BJ (cell line): ENCODE results near the gene CLDN5. TPM values are rescaled to one million over a fixed set of nuclear protein-coding genes. Genes with fewer than 3 reads are reported as not detected.

Source experiments
- CTCF ChIA-PET: fragments of 350-600 bp; formaldehyde crosslinking; extraction: SDS; loops from one replicate; lab custom pipeline; 2021; ENCODE audit warnings: antibody characterized with exemption, inconsistent platforms; lab: Yijun Ruan, JAX
- POLR2A ChIA-PET: fragments of 300-600 bp; sonication (Branson Sonifier 250); formaldehyde crosslinking; extraction: SDS; loops from one replicate; lab custom pipeline; 2021; ENCODE audit warnings: antibody characterized with exemption; lab: Charles Lee
- DNase-seq: peaks from one replicate; pipeline ENCODE4 v3.0.0-alpha.2; 2011; ENCODE audit warnings: low read depth
- H3K27me3 ChIP-seq: 2 replicates; pipeline ENCODE4 v1.6.0; 2011; ENCODE audit warnings: low read length; ENCODE audit not compliant: control insufficient read depth, insufficient read depth
- H3K36me3 ChIP-seq: 2 replicates; pipeline ENCODE4 v1.5.1; 2011; ENCODE audit warnings: low read length; ENCODE audit not compliant: control insufficient read depth, insufficient read depth
- H3K4me3 ChIP-seq: 2 replicates; pipeline ENCODE4 v1.5.1; 2011; ENCODE audit warnings: low read depth, mild to moderate bottlenecking, control low read depth, low read length
- polyA plus RNA-seq: library from polyadenylated mRNA; depleted of rRNA; stranded (reverse); fragments of >200 nt; gene quantifications from 2 replicates; pipeline ENCODE4 v1.2.3, GENCODE V29; 2011
- TF ChIP-seq, protein P1 (sequence below): IDR thresholded peaks from 2 replicates; pipeline ENCODE4 v1.5.1; 2011; ENCODE audit warnings: low read depth, mild to moderate bottlenecking, control low read depth, inconsistent platforms, low read length, moderate library complexity; ENCODE audit not compliant: insufficient read depth

Gene CLDN5
- polyA plus RNA-seq, 1 experiment, result 0.05 TPM

DNA sequence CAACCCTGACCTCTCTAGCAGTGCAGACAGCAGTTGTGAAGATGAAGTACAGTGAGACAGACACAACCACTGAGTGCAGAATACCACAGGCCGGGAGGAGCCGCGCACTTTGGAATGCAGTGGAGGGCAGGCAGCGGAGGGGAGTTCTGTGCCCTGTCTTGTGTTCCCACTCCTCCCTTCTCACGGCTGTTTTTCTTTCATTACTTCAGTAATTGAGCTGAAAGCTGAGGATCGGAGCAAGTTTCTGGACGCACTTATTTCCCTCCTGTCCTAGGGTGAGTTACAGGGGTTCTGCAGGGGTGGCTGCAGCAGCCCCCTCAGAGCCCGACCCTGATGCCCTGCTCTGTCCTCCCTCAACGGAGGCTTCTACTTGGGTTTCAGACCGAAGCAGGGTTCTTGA is 5.6 kb downstream of the CLDN5 start:
- H3K36me3 ChIP-seq, result peaks cover 3% of the 10 kb centered on the region; the same call in 1 of the 2 replicates
- H3K27me3 ChIP-seq, result no peaks in the 10 kb centered on the region
- DNase-seq, result no peak
- POLR2A ChIA-PET, result no interaction called here
- TF ChIP-seq, protein P1, sequence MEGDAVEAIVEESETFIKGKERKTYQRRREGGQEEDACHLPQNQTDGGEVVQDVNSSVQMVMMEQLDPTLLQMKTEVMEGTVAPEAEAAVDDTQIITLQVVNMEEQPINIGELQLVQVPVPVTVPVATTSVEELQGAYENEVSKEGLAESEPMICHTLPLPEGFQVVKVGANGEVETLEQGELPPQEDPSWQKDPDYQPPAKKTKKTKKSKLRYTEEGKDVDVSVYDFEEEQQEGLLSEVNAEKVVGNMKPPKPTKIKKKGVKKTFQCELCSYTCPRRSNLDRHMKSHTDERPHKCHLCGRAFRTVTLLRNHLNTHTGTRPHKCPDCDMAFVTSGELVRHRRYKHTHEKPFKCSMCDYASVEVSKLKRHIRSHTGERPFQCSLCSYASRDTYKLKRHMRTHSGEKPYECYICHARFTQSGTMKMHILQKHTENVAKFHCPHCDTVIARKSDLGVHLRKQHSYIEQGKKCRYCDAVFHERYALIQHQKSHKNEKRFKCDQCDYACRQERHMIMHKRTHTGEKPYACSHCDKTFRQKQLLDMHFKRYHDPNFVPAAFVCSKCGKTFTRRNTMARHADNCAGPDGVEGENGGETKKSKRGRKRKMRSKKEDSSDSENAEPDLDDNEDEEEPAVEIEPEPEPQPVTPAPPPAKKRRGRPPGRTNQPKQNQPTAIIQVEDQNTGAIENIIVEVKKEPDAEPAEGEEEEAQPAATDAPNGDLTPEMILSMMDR, result no peak
- no peak overlapping the region for H3K4me3 ChIP-seq
- CTCF ChIA-PET, result no interaction called here

DNA sequence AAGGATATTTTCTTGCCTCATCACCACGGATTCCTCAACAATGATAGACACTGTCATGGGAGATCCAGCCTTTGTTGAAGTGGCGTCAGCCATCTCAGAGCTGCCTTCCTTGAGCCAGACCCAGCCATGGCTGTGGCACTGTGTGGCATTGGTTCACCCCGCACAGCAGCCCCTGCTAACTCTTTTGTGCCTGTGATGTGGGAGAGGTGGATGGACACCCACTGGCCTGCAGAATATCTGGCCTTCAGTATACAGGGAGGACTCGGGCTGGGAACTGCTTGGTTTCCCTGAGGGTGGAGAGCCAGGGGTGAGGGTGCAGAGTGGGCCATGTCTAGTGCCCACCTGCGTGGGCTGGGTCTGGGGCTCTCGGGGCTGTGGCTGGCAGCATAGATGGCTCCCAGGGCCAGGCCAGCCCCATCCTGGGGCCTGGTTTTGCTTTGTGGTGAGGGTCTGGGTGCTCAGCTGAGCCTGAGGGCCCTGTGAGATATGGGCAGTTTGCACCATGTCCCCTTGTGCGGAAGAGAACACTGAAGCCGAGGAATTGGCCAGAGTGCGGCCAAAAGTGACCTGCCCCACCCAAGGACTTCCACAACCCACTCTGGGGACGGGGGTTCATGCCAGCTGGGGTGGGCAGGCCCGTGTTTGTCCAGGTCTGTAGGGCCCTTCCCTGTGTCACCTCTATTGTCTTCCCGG is 6.1 kb downstream of the CLDN5 start:
- ChIA-PET POLR2A (no interaction called here), CTCF (no interaction called here)
- peaks cover 3% of the 10 kb centered on the region; the same call in 1 of the 2 replicates for H3K36me3 ChIP-seq
- TF ChIP-seq, protein P1, result no peak
- no peaks in the 10 kb centered on the region for H3K27me3 ChIP-seq
- H3K4me3 ChIP-seq, result no peak overlapping the region
- no peak for DNase-seq

DNA sequence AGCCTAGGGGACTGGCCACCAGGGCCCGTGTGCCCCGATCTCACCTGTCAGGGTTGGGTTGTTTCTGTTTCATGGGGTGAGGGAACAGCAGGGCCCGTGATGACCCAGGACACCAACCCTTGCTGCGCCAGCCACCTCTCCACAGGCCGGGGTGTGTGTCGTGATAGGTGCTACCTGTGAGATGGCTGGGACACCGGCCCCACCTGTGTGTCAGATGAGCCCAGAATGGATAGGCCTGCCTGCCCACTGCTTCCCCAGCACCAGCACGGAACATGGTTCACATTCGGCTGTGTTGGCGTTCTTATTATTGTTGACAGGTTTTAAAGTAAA is 7.1 kb downstream of the CLDN5 start:
- no peaks in the 10 kb centered on the region for H3K27me3 ChIP-seq
- H3K36me3 ChIP-seq, result peaks cover 3% of the 10 kb centered on the region; the same call in 1 of the 2 replicates
- CTCF ChIA-PET, result interaction anchor here (0.6 kb wide), 1 partner anchor 93 kb away, joined by 3 read pairs; no protein-coding TSS in a partner anchor
- TF ChIP-seq, protein P1, result no peak
- POLR2A ChIA-PET, result no interaction called here
- no peak for DNase-seq
- H3K4me3 ChIP-seq, result no peak overlapping the region

DNA sequence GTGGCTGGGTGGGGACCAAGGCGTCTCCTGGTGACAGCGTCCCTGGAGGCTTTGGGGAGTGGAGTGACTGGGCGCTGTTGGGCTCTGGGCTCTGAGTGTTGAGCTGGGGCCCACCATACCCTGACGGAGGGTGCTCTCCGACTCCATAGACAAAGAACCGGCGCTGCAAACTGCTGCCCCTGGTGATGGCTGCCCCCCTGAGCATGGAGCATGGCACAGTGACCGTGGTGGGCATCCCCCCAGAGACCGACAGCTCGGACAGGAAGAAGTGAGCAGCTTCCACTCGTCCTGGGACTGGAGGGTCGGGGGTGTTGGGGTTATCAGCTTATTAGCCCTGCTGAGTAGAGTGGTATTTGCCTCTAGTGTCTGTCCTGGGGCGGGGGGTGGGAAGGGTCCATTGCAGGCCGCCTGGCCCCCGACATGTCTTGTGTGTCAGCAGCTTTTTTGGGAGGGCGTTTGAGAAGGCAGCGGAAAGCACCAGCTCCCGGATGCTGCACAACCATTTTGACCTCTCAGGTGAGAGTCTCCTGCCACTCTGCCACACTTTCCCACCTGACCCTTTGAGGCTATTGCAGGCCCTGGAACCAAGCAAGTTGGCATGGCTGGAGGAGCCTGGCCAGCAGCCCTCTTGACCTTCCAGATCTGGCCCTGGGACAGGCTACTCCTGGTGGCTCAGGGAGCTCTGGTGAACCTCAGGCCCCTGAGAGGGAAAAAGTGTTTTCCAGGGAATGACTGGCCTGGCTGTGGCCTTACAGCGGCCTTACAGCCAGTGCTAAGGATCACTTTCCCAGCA is 7.6 kb downstream of the CLDN5 start:
- TF ChIP-seq, protein P1, result no peak
- POLR2A ChIA-PET, result no interaction called here
- H3K36me3 ChIP-seq, result peaks cover 3% of the 10 kb centered on the region; the same call in 1 of the 2 replicates
- no peaks in the 10 kb centered on the region for H3K27me3 ChIP-seq
- no peak overlapping the region for H3K4me3 ChIP-seq
- no peak for DNase-seq
- CTCF ChIA-PET, result interaction anchor here (0.6 to 1.3 kb wide), 3 partner anchors 16 to 94 kb away, joined by 3 to 6 read pairs (median 3); no protein-coding TSS in a partner anchor
